WERI-Rb-1 (cell line): Measurements from ENCODE around the gene INF2.
A peak's percentile ranks its signal among the peaks of the same experiment; 100 is the strongest.

Experiments
- DNase-seq: peaks from one replicate; pipeline ENCODE4 v3.0.0-alpha.2; 2020
- H3K27ac ChIP-seq: fragments of 250-450 bp; sonication (Bioruptor Pico); 2 replicates; pipeline ENCODE4 v1.5.1; 2020; ENCODE audit warnings: mild to moderate bottlenecking, moderate library complexity
- H3K27me3 ChIP-seq: fragments of 250-450 bp; sonication (Bioruptor Pico); 2 replicates; pipeline ENCODE4 v1.5.1; 2021; ENCODE audit warnings: mild to moderate bottlenecking, low read depth, moderate library complexity; ENCODE audit not compliant: insufficient read depth, severe bottlenecking
- H3K36me3 ChIP-seq: fragments of 250-450 bp; sonication (Bioruptor Pico); 2 replicates; pipeline ENCODE4 v1.5.1; 2020; ENCODE audit warnings: mild to moderate bottlenecking, moderate library complexity
- H3K4me3 ChIP-seq: 2 replicates; pipeline ENCODE4 v1.5.1; 2011; ENCODE audit warnings: low read depth, mild to moderate bottlenecking, control low read depth, low read length
- H3K9me3 ChIP-seq: fragments of 250-450 bp; sonication (Bioruptor Pico); 2 replicates; pipeline ENCODE4 v1.5.1; 2021; ENCODE audit warnings: mild to moderate bottlenecking, moderate library complexity; ENCODE audit not compliant: severe bottlenecking
- CTCF ChIP-seq: IDR thresholded peaks from 2 replicates; pipeline ENCODE4 v1.5.1; 2011; ENCODE audit warnings: low read depth, mild to moderate bottlenecking, control low read depth, inconsistent platforms, low read length

Gene INF2

GRCh38 chr14:104678346-104678745 is 11.1 kb upstream of the INF2 start:
- H3K27ac ChIP-seq: peak overlapping the region; percentile 100
- peak; percentile 75 for DNase-seq
- peak overlapping the region; percentile 49 for H3K4me3 ChIP-seq

DNA sequence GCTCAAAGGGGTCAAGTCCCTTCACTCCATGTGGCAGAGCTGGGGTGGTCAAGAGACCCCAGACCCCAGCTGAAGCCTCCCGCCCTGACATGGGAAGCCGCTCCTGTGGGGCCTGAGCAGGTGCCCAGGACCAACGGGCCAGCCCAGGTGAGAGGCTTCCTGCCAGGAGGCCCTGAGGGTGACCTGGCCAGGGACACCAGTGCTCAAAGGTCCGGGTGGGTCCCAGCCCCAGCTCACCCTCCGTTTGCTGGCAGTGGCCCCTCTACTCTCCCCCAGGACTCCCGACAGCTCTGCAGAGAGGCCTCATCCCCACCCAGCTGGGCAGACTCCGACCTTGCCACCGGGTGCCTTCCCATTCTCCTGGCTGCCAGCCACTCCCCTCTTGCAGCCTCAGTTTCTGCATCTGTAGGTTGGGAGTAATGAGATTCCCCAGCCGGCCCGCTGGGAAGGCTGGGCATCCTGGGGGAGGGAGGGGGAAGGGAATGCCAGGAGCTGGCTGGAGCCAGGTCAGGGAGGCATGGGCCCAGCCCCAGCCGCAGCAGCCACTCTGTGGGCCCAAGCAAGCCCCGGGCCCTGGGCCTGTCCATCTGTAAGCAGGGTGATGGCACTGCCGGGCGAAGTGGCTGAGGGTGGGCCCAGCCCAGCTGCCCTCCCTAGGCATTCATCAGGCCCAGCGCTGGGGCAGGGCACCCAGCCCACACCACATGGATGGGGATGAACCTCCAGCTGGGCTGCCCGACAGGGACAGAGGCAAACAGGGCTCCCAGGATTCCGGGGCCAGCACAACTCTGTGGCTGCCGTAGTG is 10.3 kb upstream of the INF2 start:
- H3K9me3 ChIP-seq: no peaks in the 10 kb centered on the region
- no peaks in the 10 kb centered on the region for H3K27me3 ChIP-seq
- TF ChIP-seq CTCF: no peak
- no peak for DNase-seq
- H3K36me3 ChIP-seq: no peaks in the 10 kb centered on the region
- no peak overlapping the region for H3K4me3 ChIP-seq
- peak overlapping the region; percentile 100 for H3K27ac ChIP-seq

More at GRCh38 chr14:104678346-104678745, 11.1 kb upstream of the INF2 start:
- no peaks in the 10 kb centered on the region for H3K9me3 ChIP-seq
- H3K27me3 ChIP-seq: no peaks in the 10 kb centered on the region
- TF ChIP-seq CTCF: no peak
- H3K36me3 ChIP-seq: no peaks in the 10 kb centered on the region

DNA sequence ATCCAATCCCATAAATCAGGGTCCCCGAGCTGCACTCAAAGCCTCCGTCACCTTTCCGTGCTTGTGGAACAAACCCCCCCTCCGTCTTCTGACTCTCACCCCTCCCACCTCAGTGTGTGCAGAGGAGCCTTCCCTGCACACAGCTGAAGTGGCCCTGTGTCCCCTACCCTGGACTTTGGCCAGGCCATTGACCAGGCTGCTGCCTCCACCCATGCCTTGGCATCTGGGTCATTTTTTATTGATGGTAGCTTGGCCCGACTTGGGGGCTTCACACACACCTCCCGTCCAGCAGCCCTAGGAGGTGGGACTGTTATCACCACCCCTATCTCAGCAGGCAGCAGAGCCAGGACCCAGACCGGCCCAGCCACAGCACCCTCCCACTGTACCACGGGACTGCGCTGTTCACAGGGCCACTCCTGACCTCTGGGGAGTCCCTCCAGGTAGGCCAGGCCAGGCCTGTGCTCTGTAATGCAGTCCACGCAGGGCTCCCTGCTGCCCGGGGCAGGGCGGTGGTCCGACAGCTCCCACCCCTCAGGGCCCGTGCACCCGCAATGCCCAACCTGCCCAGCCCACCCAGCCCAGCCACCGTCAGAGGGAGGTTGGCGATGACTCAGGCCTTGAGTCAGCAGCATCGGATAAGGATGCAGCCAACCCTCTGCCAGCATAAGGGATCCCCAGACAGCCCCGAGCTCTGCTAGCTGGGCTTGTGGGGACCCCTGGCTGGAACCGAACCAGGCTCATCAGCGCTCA is 9.2 kb upstream of the INF2 start:
- DNase-seq: no peak
- Histone ChIP-seq H3K27ac (no peak overlapping the region; the same call in 1 of the 2 replicates), H3K4me3 (no peak overlapping the region), H3K27me3 (no peaks in the 10 kb centered on the region), H3K9me3 (no peaks in the 10 kb centered on the region), H3K36me3 (no peaks in the 10 kb centered on the region)
- no peak for TF ChIP-seq CTCF

- Histone ChIP-seq H3K4me3 (peak overlapping the region; percentile 5; the same call in 1 of the 2 replicates), H3K27ac (peak overlapping the region; percentile 56), H3K27me3 (no peaks in the 10 kb centered on the region), H3K9me3 (no peaks in the 10 kb centered on the region), H3K36me3 (no peaks in the 10 kb centered on the region)
- peak; percentile 54 for TF ChIP-seq CTCF
- peak; percentile 56 for DNase-seq
These were observed 8.4 kb upstream of the INF2 start for GRCh38 chr14:104680806-104681688.

GRCh38 chr14:104681689-104682074 is 7.7 kb upstream of the INF2 start:
- no peaks in the 10 kb centered on the region for H3K27me3 ChIP-seq
- peak overlapping the region; percentile 56 for H3K27ac ChIP-seq
- H3K4me3 ChIP-seq: 0 out of 2 replicates have a peak overlapping the region, but pooled peaks have one; percentile 5
- no peaks in the 10 kb centered on the region for H3K36me3 ChIP-seq
- DNase-seq: peak; percentile 79
- TF ChIP-seq CTCF: peak; percentile 26; the same call in 1 of the 2 replicates
- H3K9me3 ChIP-seq: no peaks in the 10 kb centered on the region
